T1000 (cell line): Measurements from ENCODE around the gene DPP6.

Experiments
- DNase-seq: peaks from one replicate; lab custom pipeline; 2025; ENCODE audit warnings: mixed read lengths; lab: John Stamatoyannopoulos, UW

DPP6 gene

GRCh38 chr7:154877031-154877430, 824.8 kb downstream of the DPP6 start:
- DNase-seq: no peak

DNA sequence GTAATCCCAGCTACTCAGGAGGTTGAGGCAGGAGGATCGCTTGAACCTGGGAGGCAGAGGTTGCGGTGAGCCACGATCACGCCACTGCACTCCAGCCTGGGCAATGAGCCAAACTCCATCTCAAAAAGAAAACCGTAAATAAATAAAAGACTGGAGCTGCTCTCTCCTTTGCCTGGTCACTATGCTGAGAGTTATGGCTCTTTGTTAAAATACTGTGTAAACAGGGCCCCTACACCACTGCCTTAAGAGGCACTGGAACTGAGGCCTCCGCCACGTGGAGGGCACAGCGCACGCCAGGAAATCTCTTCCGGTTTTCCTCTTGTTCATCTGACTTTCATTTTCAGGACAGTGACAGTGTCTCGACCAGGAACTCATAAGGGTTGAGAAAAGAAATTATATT, 827.4 kb downstream of the DPP6 start:
- DNase-seq: no peak

DNA sequence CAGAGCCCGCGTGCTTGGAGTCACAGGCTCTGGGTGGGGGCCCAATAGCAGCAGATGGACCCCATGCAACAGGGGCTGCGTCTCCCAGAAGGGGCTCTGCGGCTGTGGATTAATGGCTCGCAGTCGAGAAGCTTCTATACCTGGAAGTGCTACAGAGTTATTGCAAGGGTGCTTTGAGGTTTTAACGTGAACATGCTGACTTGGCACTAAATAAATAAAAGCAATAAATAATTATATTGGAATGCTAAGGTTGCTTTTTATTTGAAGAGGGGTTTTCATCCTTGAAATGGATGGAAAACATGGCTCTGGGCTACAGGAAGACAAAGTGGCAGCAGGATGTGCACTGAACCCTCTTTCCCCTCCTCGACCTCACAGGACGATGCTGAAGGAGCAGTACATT, 828.3 kb downstream of the DPP6 start:
- no peak for DNase-seq

- no peak for DNase-seq
Observed at GRCh38 chr7:154881026-154881425, 828.8 kb downstream of the DPP6 start.

DNA sequence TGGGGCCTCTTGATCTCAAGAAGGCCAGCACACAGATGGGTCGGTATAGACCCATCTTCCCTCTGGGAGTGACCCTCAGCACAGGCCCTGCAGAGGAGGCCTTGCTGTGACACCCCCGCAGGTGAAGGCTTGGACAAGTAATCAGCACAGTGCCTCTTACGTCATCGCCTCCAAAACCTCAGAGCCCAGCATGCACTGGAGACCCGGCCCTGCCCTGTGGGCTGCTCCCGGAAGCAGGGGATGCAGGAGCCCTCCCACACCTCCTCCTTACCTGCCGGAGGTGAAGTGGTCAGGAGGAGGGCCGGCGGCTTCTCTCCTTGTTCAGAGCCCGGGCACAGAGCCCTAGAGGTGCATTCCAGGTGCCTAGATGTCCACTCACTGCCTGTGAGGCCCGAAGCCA, 829.3 kb downstream of the DPP6 start:
- no peak for DNase-seq

DNA sequence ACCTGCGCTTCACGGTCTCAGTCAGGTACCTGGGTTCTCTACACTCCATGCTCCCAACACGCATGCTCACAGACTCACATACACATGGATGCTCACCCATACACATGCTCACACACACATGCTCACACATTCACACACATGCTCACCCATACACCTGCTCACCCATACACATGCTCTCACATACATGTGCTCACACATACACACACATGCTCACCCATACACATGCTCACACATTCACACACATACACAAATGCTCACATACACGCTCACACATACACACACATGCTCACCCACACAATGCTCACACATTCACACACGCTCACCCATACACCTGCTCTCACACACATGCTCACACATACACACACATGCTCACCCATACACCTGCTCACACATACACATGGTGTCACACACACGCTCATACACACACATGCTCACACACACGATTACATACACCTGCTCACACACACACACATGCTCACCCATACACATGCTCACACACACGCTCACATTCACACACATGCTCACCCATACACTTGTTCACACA, 830.8 kb downstream of the DPP6 start:
- no peak for DNase-seq

DNA sequence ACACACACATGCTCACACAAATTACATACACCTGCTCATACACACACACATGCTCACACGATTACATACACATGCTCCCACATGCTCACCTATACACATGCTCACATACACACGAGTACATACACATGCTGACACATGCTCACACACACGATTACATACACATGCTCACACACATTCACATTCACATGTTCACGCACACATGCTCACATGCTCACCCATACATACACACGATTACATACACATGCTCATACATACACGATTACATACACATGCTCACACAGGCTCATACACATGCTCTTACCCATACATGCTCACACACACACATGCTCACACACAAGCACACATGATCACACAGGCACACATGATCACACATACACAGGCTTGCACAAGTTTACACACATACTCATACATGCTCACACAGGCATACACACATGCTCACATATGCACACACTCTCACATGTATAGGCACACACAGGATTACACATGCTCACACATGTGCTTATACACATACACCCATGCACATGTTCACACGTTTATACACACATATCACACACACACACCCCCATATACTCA, 832.2 kb downstream of the DPP6 start:
- no peak for DNase-seq

- DNase-seq: no peak
Observed at GRCh38 chr7:154886591-154886990, 834.4 kb downstream of the DPP6 start.

DNA sequence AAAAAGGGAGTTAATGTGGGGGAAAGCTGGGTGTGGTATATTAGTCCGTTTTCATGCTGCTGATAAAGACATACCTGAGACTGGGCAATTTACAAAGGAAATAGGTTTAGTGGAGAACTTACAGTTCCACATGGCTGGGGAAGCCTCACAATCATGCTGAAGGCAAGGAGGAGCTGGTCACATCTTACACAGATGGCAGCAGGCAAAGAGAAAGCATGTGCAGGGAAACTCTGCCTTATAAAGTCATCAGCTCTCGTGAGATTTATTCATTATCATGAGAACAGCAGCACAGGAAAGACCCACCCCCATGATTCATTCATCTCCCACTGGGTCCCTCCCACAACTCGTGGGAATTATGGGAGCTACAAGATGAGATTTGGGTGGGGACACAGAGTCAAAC, 836.5 kb downstream of the DPP6 start:
- DNase-seq: no peak

GRCh38 chr7:154892459-154892858, 840.3 kb downstream of the DPP6 start:
- DNase-seq: no peak

DNA sequence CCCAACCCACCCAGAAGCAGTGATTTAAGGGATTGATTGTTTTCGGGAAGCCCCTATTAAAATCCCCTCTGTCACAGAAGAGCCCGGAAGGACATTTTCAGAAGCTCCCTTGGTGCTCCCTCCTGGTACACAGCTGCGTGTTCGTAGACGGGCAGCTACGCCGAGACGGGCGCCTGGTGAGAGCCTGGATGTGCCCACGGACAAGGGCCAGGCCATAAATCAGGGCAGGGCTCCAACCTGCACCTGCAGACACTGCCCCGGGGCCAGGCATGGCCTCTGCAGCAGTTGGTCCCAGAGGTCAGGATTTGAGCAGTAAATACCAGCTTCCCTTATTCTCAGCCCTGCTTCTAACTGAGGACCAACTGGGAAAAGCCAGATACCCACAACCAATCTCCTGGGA, 843.9 kb downstream of the DPP6 start:
- DNase-seq: no peak

GRCh38 chr7:154898973-154899855, 847.0 kb downstream of the DPP6 start:
- DNase-seq: no peak

- DNase-seq: no peak
Observed at GRCh38 chr7:154899862-154900261, 847.7 kb downstream of the DPP6 start.

DNA sequence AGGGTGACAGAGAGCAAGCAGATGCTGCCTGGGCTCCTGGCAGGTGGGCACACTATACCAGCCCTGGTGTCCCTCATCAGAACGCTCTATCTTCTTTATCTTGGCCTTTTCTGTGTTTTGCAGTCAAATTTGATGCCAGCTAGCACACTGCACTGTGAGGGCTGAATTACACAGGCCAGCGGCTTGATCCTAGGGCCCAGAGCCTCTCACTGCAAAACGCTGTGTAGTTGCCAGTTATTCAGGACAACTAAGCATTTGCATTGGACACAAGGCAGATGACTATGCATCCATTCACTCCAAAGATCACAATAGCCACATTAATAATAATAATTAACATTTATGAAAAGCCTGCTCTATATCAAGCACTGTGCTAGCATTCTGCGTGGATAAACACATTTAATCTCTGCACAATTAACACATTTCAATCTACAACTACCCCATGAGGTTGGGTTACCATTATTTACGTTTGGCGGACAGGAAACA, 850.4 kb downstream of the DPP6 start:
- DNase-seq: no peak

- DNase-seq: no peak
Observed at GRCh38 chr7:154903083-154903731, 851.0 kb downstream of the DPP6 start.

GRCh38 chr7:154905146-154905545, 852.9 kb downstream of the DPP6 start:
- no peak for DNase-seq

GRCh38 chr7:154905615-154906014, 853.4 kb downstream of the DPP6 start:
- DNase-seq: no peak

DNA sequence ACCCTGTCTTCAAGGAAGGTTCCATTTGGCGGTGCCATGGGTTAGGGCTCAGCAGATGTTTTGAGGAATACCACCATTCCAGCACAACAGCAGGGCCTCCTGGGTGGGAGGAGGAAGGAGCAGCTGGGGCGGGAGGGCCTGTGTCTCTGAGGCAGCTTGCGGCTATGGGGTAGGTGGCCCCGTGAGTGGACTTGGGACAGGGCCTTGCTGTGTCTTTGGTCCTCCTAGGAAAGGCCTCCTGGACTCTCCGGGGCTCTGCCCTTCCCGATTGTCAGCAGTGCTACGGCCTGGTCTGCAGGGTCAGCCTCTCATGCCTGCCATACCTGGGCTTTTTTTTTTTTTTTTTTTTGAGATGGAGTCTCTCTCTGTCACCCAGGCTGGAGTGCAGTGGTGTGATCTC, 854.0 kb downstream of the DPP6 start:
- DNase-seq: no peak

- no peak for DNase-seq
Observed at GRCh38 chr7:154906736-154907355, 854.6 kb downstream of the DPP6 start.

GRCh38 chr7:154907651-154908620, 855.7 kb downstream of the DPP6 start:
- no peak for DNase-seq
